Endodermal cell (in vitro differentiated cells): ENCODE measurements around the gene CAND2. TPM values are rescaled to one million over a fixed set of nuclear protein-coding genes. Genes with fewer than 3 reads are reported as not detected.

Experiments
- DNase-seq: peaks from one replicate; pipeline ENCODE4 v3.0.0-alpha.2; 2017
- H3K27ac ChIP-seq: 2 replicates; pipeline ENCODE4 v1.5.1; 2013; ENCODE audit warnings: mild to moderate bottlenecking, low read depth, low read length, moderate library complexity
- H3K27me3 ChIP-seq: 2 replicates; pipeline ENCODE4 v1.6.1; 2013; ENCODE audit warnings: mild to moderate bottlenecking, low read length, moderate library complexity; ENCODE audit not compliant: insufficient read depth, control insufficient read depth, poor library complexity, severe bottlenecking
- H3K36me3 ChIP-seq: 2 replicates; pipeline ENCODE4 v1.7.0; 2013; ENCODE audit warnings: mild to moderate bottlenecking, low read length, moderate library complexity; ENCODE audit not compliant: control insufficient read depth, insufficient read depth
- H3K4me1 ChIP-seq: one replicate; pipeline ENCODE4 v1.7.0; 2013; ENCODE audit warnings: low read length; ENCODE audit not compliant: control insufficient read depth, insufficient read depth
- H3K4me3 ChIP-seq: 2 replicates; pipeline ENCODE4 v1.5.1; 2013; ENCODE audit warnings: mild to moderate bottlenecking, low read length, moderate library complexity
- H3K9ac ChIP-seq: 2 replicates; pipeline ENCODE4 v1.6.1; 2013; ENCODE audit warnings: mild to moderate bottlenecking, low read length, moderate library complexity; ENCODE audit not compliant: poor library complexity, severe bottlenecking; ENCODE audit errors: extremely low read depth
- H3K9me3 ChIP-seq: 2 replicates; pipeline ENCODE4 v1.6.1; 2013; ENCODE audit warnings: mild to moderate bottlenecking, low read length, moderate library complexity; ENCODE audit not compliant: control insufficient read depth
- H3K27ac Mint-ChIP-seq: 2 replicates; pipeline ENCODE4 v1.8.0; 2020; ENCODE audit warnings: mixed read lengths
- H3K27me3 Mint-ChIP-seq: 2 replicates; pipeline ENCODE4 v1.8.0; 2021; ENCODE audit warnings: mild to moderate bottlenecking, mixed read lengths; ENCODE audit not compliant: insufficient read depth
- H3K36me3 Mint-ChIP-seq: 2 replicates; pipeline ENCODE4 v1.8.0; 2020; ENCODE audit warnings: low read depth, mixed read lengths
- H3K4me1 Mint-ChIP-seq: 2 replicates; pipeline ENCODE4 v1.8.0; 2020; ENCODE audit warnings: mixed read lengths
- H3K4me3 Mint-ChIP-seq: 2 replicates; pipeline ENCODE4 v1.8.0; 2020; ENCODE audit warnings: mild to moderate bottlenecking, moderate library complexity, mixed read lengths
- H3K9me3 Mint-ChIP-seq: 2 replicates; pipeline ENCODE4 v1.8.0; 2020; ENCODE audit warnings: mild to moderate bottlenecking, mixed read lengths
- CTCF ChIP-seq: fragments of 200-600 bp; sonication (generic); conservative IDR thresholded peaks from 2 replicates; pipeline ENCODE4 v1.5.0; 2021; ENCODE audit warnings: antibody characterized with exemption, mild to moderate bottlenecking
- WGBS, 2 experiments: methylation state at CpG; one replicate each; pipeline versions ENCODE4 v1.1.5 to v1.1.7; 2013; ENCODE audit warnings: missing lambda C conversion rate in 2 of 2, mixed read lengths in 1 of 2; ENCODE audit not compliant: insufficient coverage in 1 of 2, insufficient read length in 1 of 2; 5-methylcytosine and 5-hydroxymethylcytosine counted together
- total RNA-seq, 2 donors: library from RNA; stranded (reverse); fragmentation: NEBNext Ultra II Directional in 1 of 2; extraction: Animal tissue kit (Norgen Biotek cat#: 25700) in 1 of 2; gene quantifications; 2 replicates in 1 of 2; 3 replicates in 1 of 2; pipeline ENCODE4 v1.2.1, GENCODE V29; 2021

The CAND2 gene
- total RNA-seq, 2 donors from 2014 or later = 7.8 to 15.0 TPM

- Histone ChIP-seq H3K4me3 (no peak overlapping the region), H3K27me3 (no peaks in the 10 kb centered on the region), H3K9ac (no peak overlapping the region), H3K27ac (no peak overlapping the region), H3K36me3 (peaks cover 63% of the 10 kb centered on the region), H3K4me1 (no peaks in the 10 kb centered on the region), H3K9me3 (no peaks in the 10 kb centered on the region)
- no peak for TF ChIP-seq CTCF
- no peak for DNase-seq
- Mint-ChIP-seq H3K4me1 (peaks cover 7% of the 10 kb centered on the region), H3K9me3 (no peaks in the 10 kb centered on the region), H3K27me3 (no peaks in the 10 kb centered on the region), H3K27ac (peak overlapping the region; percentile 31), H3K36me3 (peaks cover 57% of the 10 kb centered on the region), H3K4me3 (no peak overlapping the region)
- 95 to 100% methylated on average over 3 to 7 of the region's 7 CpGs for WGBS, 2 experiments
Measured at GRCh38 chr3:12832350-12833221, 36.1 kb downstream of the CAND2 start.

- peak overlapping the region; percentile 31 for H3K27ac Mint-ChIP-seq
- no peaks in the 10 kb centered on the region for H3K27me3 Mint-ChIP-seq
- no peak overlapping the region for H3K27ac ChIP-seq
- H3K36me3 Mint-ChIP-seq = peaks cover 65% of the 10 kb centered on the region
- no peaks in the 10 kb centered on the region for H3K9me3 ChIP-seq
- 87 to 89% methylated on average over 11 to 13 of the region's 13 CpGs for WGBS, 2 experiments
- H3K4me1 ChIP-seq = no peaks in the 10 kb centered on the region
- no peak overlapping the region for H3K4me3 Mint-ChIP-seq
- no peaks in the 10 kb centered on the region for H3K9me3 Mint-ChIP-seq
- H3K36me3 ChIP-seq = peaks cover 72% of the 10 kb centered on the region
- no peak overlapping the region for H3K9ac ChIP-seq
- no peak overlapping the region for H3K4me3 ChIP-seq
- peaks cover 15% of the 10 kb centered on the region for H3K4me1 Mint-ChIP-seq
- H3K27me3 ChIP-seq = no peaks in the 10 kb centered on the region
- DNase-seq = peak; percentile 69
- no peak for TF ChIP-seq CTCF
Measured at GRCh38 chr3:12833222-12834161, 37.0 kb downstream of the CAND2 start.

- Mint-ChIP-seq H3K27ac (peak overlapping the region; percentile 10), H3K36me3 (peaks cover 80% of the 10 kb centered on the region), H3K27me3 (no peaks in the 10 kb centered on the region), H3K4me3 (no peak overlapping the region), H3K9me3 (no peaks in the 10 kb centered on the region), H3K4me1 (peaks cover 32% of the 10 kb centered on the region)
- no peak for DNase-seq
- Histone ChIP-seq H3K4me1 (peaks cover 10% of the 10 kb centered on the region), H3K27me3 (no peaks in the 10 kb centered on the region), H3K36me3 (peaks cover 88% of the 10 kb centered on the region), H3K27ac (no peak overlapping the region), H3K9me3 (no peaks in the 10 kb centered on the region), H3K9ac (no peak overlapping the region), H3K4me3 (no peak overlapping the region)
- 93 to 95% methylated on average over 6 of the region's 6 CpGs for WGBS, 2 experiments
- TF ChIP-seq CTCF = no peak
Measured at GRCh38 chr3:12835052-12835665, 38.7 kb downstream of the CAND2 start.
